CMK (cell line): ENCODE results near the gene LRRC71.

Experiments
- DNase-seq: peaks from one replicate; pipeline ENCODE4 v3.0.0-alpha.2; 2010; ENCODE audit warnings: low read depth

LRRC71 gene

GRCh38 chr1:156927215-156928042 lies 7.0 kb downstream of the LRRC71 start:
- DNase-seq, result no peak

GRCh38 chr1:156928043-156928602 lies 7.7 kb downstream of the LRRC71 start:
- DNase-seq, result no peak

GRCh38 chr1:156929596-156930238 lies 9.3 kb downstream of the LRRC71 start:
- no peak for DNase-seq

- no peak for DNase-seq
Measured at GRCh38 chr1:156930483-156930882, 10.1 kb downstream of the LRRC71 start.

GRCh38 chr1:156931211-156931952 lies 10.9 kb downstream of the LRRC71 start:
- no peak for DNase-seq

GRCh38 chr1:156931974-156932710 lies 11.7 kb downstream of the LRRC71 start:
- DNase-seq, result no peak

- no peak for DNase-seq
Measured at GRCh38 chr1:156933136-156933535, 12.7 kb downstream of the LRRC71 start.

GRCh38 chr1:156935505-156936128 lies 15.2 kb downstream of the LRRC71 start:
- DNase-seq, result no peak

GRCh38 chr1:156936191-156936590 lies 15.8 kb downstream of the LRRC71 start:
- DNase-seq, result no peak

- DNase-seq, result no peak
Measured at GRCh38 chr1:156936721-156937220, 16.3 kb downstream of the LRRC71 start.

- no peak for DNase-seq
Measured at GRCh38 chr1:156937883-156938282, 17.5 kb downstream of the LRRC71 start.

GRCh38 chr1:156938813-156939212 lies 18.4 kb downstream of the LRRC71 start:
- no peak for DNase-seq

- no peak for DNase-seq
Measured at GRCh38 chr1:156939786-156940334, 19.4 kb downstream of the LRRC71 start.

- DNase-seq, result no peak
Measured at GRCh38 chr1:156941675-156942074, 21.2 kb downstream of the LRRC71 start.

- no peak for DNase-seq
Measured at GRCh38 chr1:156942176-156942575, 21.7 kb downstream of the LRRC71 start.

- DNase-seq, result no peak
Measured at GRCh38 chr1:156942576-156942975, 22.1 kb downstream of the LRRC71 start.

GRCh38 chr1:156943756-156944155 lies 23.3 kb downstream of the LRRC71 start:
- no peak for DNase-seq

GRCh38 chr1:156944268-156944667 lies 23.8 kb downstream of the LRRC71 start:
- no peak for DNase-seq

- DNase-seq, result no peak
Measured at GRCh38 chr1:156944848-156945247, 24.4 kb downstream of the LRRC71 start.

GRCh38 chr1:156945881-156946661 lies 25.6 kb downstream of the LRRC71 start:
- DNase-seq, result no peak
